HepG2 (cell line): Measurements from ENCODE around the gene MYH16. TPM values are rescaled to one million over a fixed set of nuclear protein-coding genes. Genes with fewer than 3 reads are reported as not detected.

ENCODE experiments used
- ZNF24 ChIP-seq: fragments of 450-650 bp; IDR thresholded peaks from 2 replicates; pipeline ENCODE4 v1.6.1; 2017; ENCODE audit warnings: antibody characterized with exemption, mild to moderate bottlenecking
- polyA plus RNA-seq, 8 experiments: library from polyadenylated mRNA; depleted of rRNA in 3 of 8; stranded (reverse) in 7 of 8; unstranded in 1 of 8; fragments of >200 nt; fragmentation: Illumina TruSeq in 4 of 8; extraction: Trizol in 4 of 8; gene quantifications; 2 replicates each; pipeline versions ENCODE4 v1.2.1 to v1.2.3, GENCODE V29; 2011 to 2016; ENCODE audit warnings: low read depth in 4 of 8, missing spikeins in 1 of 8, mixed read lengths in 1 of 8; ENCODE audit not compliant: insufficient read depth in 1 of 8
- total RNA-seq, 5 experiments: library from RNA; depleted of rRNA; stranded (reverse); fragments of >200 nt; fragmentation: Illumina TruSeq; extraction: Trizol; gene quantifications; 2 replicates each; pipeline ENCODE4 v1.2.3, GENCODE V29; 2016; ENCODE audit warnings: low read depth in 1 of 5

MYH16 gene
- total and polyA plus RNA-seq, 2 of the 13 experiments (the other 11 are each of a cell fraction or from before 2014, with no cell fraction given) = 0.05 to 0.15 TPM

GRCh38 chr7:99359465-99360154 lies 87.0 kb downstream of the MYH16 start (continued):
- TF ChIP-seq ZNF24 = no peak

Other genes starting within 250 kb of the MYH16 start
- 11.1 and 12.0 TPM in 2 replicates for gene SMURF1, start 128.7 kb upstream of the MYH16 start, total RNA-seq (2016; rRNA removed; fragmentation: Illumina TruSeq; extraction: Trizol)
- gene SMURF1, start 128.7 kb upstream of the MYH16 start, polyA plus RNA-seq (2011; rRNA removed) = 8.3 and 8.7 TPM in 2 replicates
- 0.09 TPM in 1 of 2 replicates, not detected in the other for gene KPNA7, start 64.7 kb upstream of the MYH16 start, total RNA-seq (2016; rRNA removed; fragmentation: Illumina TruSeq; extraction: Trizol)
- 0.36 and 0.55 TPM in 2 replicates for gene KPNA7, start 64.7 kb upstream of the MYH16 start, polyA plus RNA-seq (2011; rRNA removed)
- gene ARPC1A, start 53.1 kb downstream of the MYH16 start, total RNA-seq (2016; rRNA removed; fragmentation: Illumina TruSeq; extraction: Trizol) = 88.5 and 89.7 TPM in 2 replicates
- 44.3 and 46.8 TPM in 2 replicates for gene ARPC1A, start 53.1 kb downstream of the MYH16 start, polyA plus RNA-seq (2011; rRNA removed)
- gene ARPC1B, start 101.9 kb downstream of the MYH16 start, total RNA-seq (2016; rRNA removed; fragmentation: Illumina TruSeq; extraction: Trizol) = 89.1 and 92.2 TPM in 2 replicates
- 72.9 and 89.3 TPM in 2 replicates for gene ARPC1B, start 101.9 kb downstream of the MYH16 start, polyA plus RNA-seq (2011; rRNA removed)
- 95.1 and 100 TPM in 2 replicates for gene PDAP1, start 135.8 kb downstream of the MYH16 start, total RNA-seq (2016; rRNA removed; fragmentation: Illumina TruSeq; extraction: Trizol)
- gene PDAP1, start 135.8 kb downstream of the MYH16 start, polyA plus RNA-seq (2011; rRNA removed) = 12.8 and 13.0 TPM in 2 replicates
- 79.1 and 101 TPM in 2 replicates for gene BUD31, start 136.1 kb downstream of the MYH16 start, total RNA-seq (2016; rRNA removed; fragmentation: Illumina TruSeq; extraction: Trizol)
- gene BUD31, start 136.1 kb downstream of the MYH16 start, polyA plus RNA-seq (2011; rRNA removed) = 29.8 and 35.1 TPM in 2 replicates
- gene PTCD1, start 166.0 kb downstream of the MYH16 start, total RNA-seq (2016; rRNA removed; fragmentation: Illumina TruSeq; extraction: Trizol) = 4.7 and 8.4 TPM in 2 replicates
- gene PTCD1, start 166.0 kb downstream of the MYH16 start, polyA plus RNA-seq (2011; rRNA removed) = 3.0 and 3.4 TPM in 2 replicates
- gene CPSF4, start 166.1 kb downstream of the MYH16 start, total RNA-seq (2016; rRNA removed; fragmentation: Illumina TruSeq; extraction: Trizol) = 44.4 and 49.6 TPM in 2 replicates
- gene CPSF4, start 166.1 kb downstream of the MYH16 start, polyA plus RNA-seq (2011; rRNA removed) = 34.1 and 46.9 TPM in 2 replicates
- gene ATP5MF, start 193.3 kb downstream of the MYH16 start, total RNA-seq (2016; rRNA removed; fragmentation: Illumina TruSeq; extraction: Trizol) = 763 and 795 TPM in 2 replicates
- gene ATP5MF, start 193.3 kb downstream of the MYH16 start, polyA plus RNA-seq (2011; rRNA removed) = 499 and 597 TPM in 2 replicates
- gene ZNF789, start 200.1 kb downstream of the MYH16 start, total RNA-seq (2016; rRNA removed; fragmentation: Illumina TruSeq; extraction: Trizol) = 15.3 and 19.8 TPM in 2 replicates
- 23.6 and 25.1 TPM in 2 replicates for gene ZNF789, start 200.1 kb downstream of the MYH16 start, polyA plus RNA-seq (2011; rRNA removed)
- 18.7 and 19.6 TPM in 2 replicates for gene ZNF394, start 227.4 kb downstream of the MYH16 start, total RNA-seq (2016; rRNA removed; fragmentation: Illumina TruSeq; extraction: Trizol)
- 7.8 and 8.6 TPM in 2 replicates for gene ZNF394, start 227.4 kb downstream of the MYH16 start, polyA plus RNA-seq (2011; rRNA removed)
- gene ZKSCAN5, start 231.8 kb downstream of the MYH16 start, total RNA-seq (2016; rRNA removed; fragmentation: Illumina TruSeq; extraction: Trizol) = 11.7 and 14.4 TPM in 2 replicates
- gene ZKSCAN5, start 231.8 kb downstream of the MYH16 start, polyA plus RNA-seq (2011; rRNA removed) = 5.2 and 5.5 TPM in 2 replicates